H1 (cell line): ENCODE measurements around the gene CTNND2. TPM values are rescaled to one million over a fixed set of nuclear protein-coding genes. Genes with fewer than 3 reads are reported as not detected.

Experiments
- CTCF ChIA-PET: fragments of 300-600 bp; sonication (Branson Sonifier 250); formaldehyde crosslinking; loops from one replicate; lab custom pipeline; 2021; ENCODE audit not compliant: partially characterized antibody; lab: Charles Lee
- POLR2A ChIA-PET: fragments of 300-600 bp; sonication (Branson Sonifier 250); formaldehyde crosslinking; loops from one replicate; lab custom pipeline; 2021; ENCODE audit warnings: inconsistent platforms; ENCODE audit not compliant: partially characterized antibody; lab: Charles Lee
- DNase-seq, 2 experiments: peaks; one replicate each; pipeline versions ENCODE4 v3.0.0 to v3.0.0-alpha.2; 2010 to 2022; ENCODE audit warnings: low spot score in 2 of 2, low read depth in 1 of 2, mixed read lengths in 1 of 2
- FAIRE-seq: peaks from 2 replicates; lab custom pipeline; 2011; peaks lifted over from hg19 to GRCh38; lab: Jason Lieb, UNC
- H2AFZ ChIP-seq: 2 replicates; pipeline ENCODE4 v1.8.1; 2012; ENCODE audit warnings: low read length, inconsistent platforms
- H2AK5ac ChIP-seq: 2 replicates; pipeline ENCODE4 v1.6.1; 2013; ENCODE audit warnings: low read depth, low read length
- H2BK120ac ChIP-seq: replicated peaks from 2 replicates; pipeline ENCODE3; 2013; ENCODE audit warnings: low read depth, low read length, inconsistent platforms
- H2BK12ac ChIP-seq: 2 replicates; pipeline ENCODE4 v1.6.1; 2013; ENCODE audit warnings: low read depth, low read length
- H2BK15ac ChIP-seq: 2 replicates; pipeline ENCODE4 v1.6.1; 2013; ENCODE audit warnings: low read length
- H2BK20ac ChIP-seq: 2 replicates; pipeline ENCODE4 v1.6.1; 2013; ENCODE audit warnings: low read length
- H2BK5ac ChIP-seq: 2 replicates; pipeline ENCODE4 v1.6.1; 2013; ENCODE audit warnings: low read depth, low read length
- H3K14ac ChIP-seq: 2 replicates; pipeline ENCODE4 v1.6.1; 2013; ENCODE audit warnings: inconsistent platforms; ENCODE audit not compliant: insufficient read length
- H3K18ac ChIP-seq: 2 replicates; pipeline ENCODE4 v1.6.1; 2013; ENCODE audit warnings: low read length; ENCODE audit errors: extremely low read depth
- H3K23ac ChIP-seq: 2 replicates; pipeline ENCODE4 v1.6.1; 2013; ENCODE audit warnings: inconsistent platforms; ENCODE audit not compliant: insufficient read length
- H3K23me2 ChIP-seq: 2 replicates; pipeline ENCODE4 v1.6.1; 2013; ENCODE audit warnings: low read depth, low read length
- H3K27ac ChIP-seq: 2 replicates; pipeline ENCODE4 v1.6.1; 2011; ENCODE audit warnings: low read depth, low read length, inconsistent platforms
- H3K27me3 ChIP-seq, 4 experiments: replicated peaks in 1 of 4; 1 replicate in 1 of 4; 2 replicates in 3 of 4; pipeline versions ENCODE4 v1.6.1 to v1.8.1; 2011 to 2013; ENCODE audit warnings: low read length in 3 of 4, mild to moderate bottlenecking in 3 of 4, inconsistent platforms in 2 of 4, mixed read lengths in 2 of 4, moderate library complexity in 1 of 4; ENCODE audit not compliant: control insufficient read depth in 3 of 4, insufficient read depth in 3 of 4; ENCODE audit errors: extremely low read depth in 1 of 4
- H3K36me3 ChIP-seq, 4 experiments: 2 replicates each; pipeline versions ENCODE4 v1.6.1 to v1.8.1; 2011 to 2013; ENCODE audit warnings: mild to moderate bottlenecking in 4 of 4, low read length in 3 of 4, moderate library complexity in 2 of 4, control low read depth in 1 of 4, inconsistent platforms in 1 of 4; ENCODE audit not compliant: insufficient read depth in 4 of 4, control insufficient read depth in 2 of 4
- H3K4ac ChIP-seq: replicated peaks from 2 replicates; pipeline ENCODE3; 2013; ENCODE audit warnings: low read length, low read depth, mixed read lengths, inconsistent platforms; ENCODE audit not compliant: insufficient read length
- H3K4me1 ChIP-seq, 4 experiments: replicated peaks in 1 of 4; 1 replicate in 1 of 4; 2 replicates in 3 of 4; pipeline versions ENCODE4 v1.6.1 to v1.8.1; 2011 to 2013; ENCODE audit warnings: low read length in 3 of 4, inconsistent platforms in 2 of 4, mixed read lengths in 1 of 4; ENCODE audit not compliant: insufficient read depth in 4 of 4, control insufficient read depth in 3 of 4
- H3K4me2 ChIP-seq, 2 experiments: 2 replicates each; pipeline versions ENCODE4 v1.6.1 to v1.8.1; 2011 to 2013; ENCODE audit warnings: low read depth in 2 of 2, low read length in 2 of 2, control low read depth in 1 of 2, inconsistent platforms in 1 of 2, mild to moderate bottlenecking in 1 of 2; ENCODE audit not compliant: insufficient read depth in 1 of 2
- H3K4me3 ChIP-seq, 4 experiments: fragments of 200-600, 300-600 bp in 1 of 4; sonication (generic), shearing (Covaris generic), sonication (Bioruptor Twin) in 1 of 4; 2 replicates each; pipeline versions ENCODE4 v1.5.1 to v1.8.1; 2011 to 2016; ENCODE audit warnings: low read length in 4 of 4, low read depth in 3 of 4, control low read depth in 2 of 4, inconsistent platforms in 2 of 4, mild to moderate bottlenecking in 2 of 4, mixed read lengths in 1 of 4, moderate library complexity in 1 of 4; ENCODE audit not compliant: insufficient read depth in 2 of 4; ENCODE audit errors: extremely low read depth in 1 of 4
- H3K56ac ChIP-seq: replicated peaks from 2 replicates; pipeline ENCODE3; 2013; ENCODE audit warnings: low read depth, mild to moderate bottlenecking, mixed read lengths, low read length, inconsistent platforms; ENCODE audit not compliant: insufficient read length
- H3K79me1 ChIP-seq: 2 replicates; pipeline ENCODE4 v1.6.1; 2013; ENCODE audit warnings: low read depth, low read length, control low read depth
- H3K79me2 ChIP-seq, 2 experiments: 2 replicates each; pipeline versions ENCODE4 v1.6.1 to v1.8.1; 2012 to 2013; ENCODE audit warnings: low read length in 2 of 2, mild to moderate bottlenecking in 2 of 2, inconsistent platforms in 1 of 2; ENCODE audit not compliant: insufficient read depth in 2 of 2, control insufficient read depth in 1 of 2
- H3K9ac ChIP-seq, 4 experiments: replicated peaks in 1 of 4; 1 replicate in 1 of 4; 2 replicates in 3 of 4; pipeline versions ENCODE4 v1.6.1 to v1.8.1; 2011 to 2013; ENCODE audit warnings: low read depth in 3 of 4, low read length in 3 of 4, control low read depth in 2 of 4, mild to moderate bottlenecking in 2 of 4, moderate library complexity in 2 of 4, inconsistent platforms in 1 of 4; ENCODE audit errors: extremely low read depth in 1 of 4
- H3K9me3 ChIP-seq, 2 experiments: 2 replicates each; pipeline versions ENCODE4 v1.6.1 to v1.8.1; 2012 to 2013; ENCODE audit warnings: mild to moderate bottlenecking in 2 of 2, moderate library complexity in 2 of 2, control low read depth in 1 of 2, inconsistent platforms in 1 of 2, low read depth in 1 of 2, low read length in 1 of 2, mixed read lengths in 1 of 2; ENCODE audit not compliant: insufficient read depth in 2 of 2
- H4K20me1 ChIP-seq, 2 experiments: replicated peaks in 1 of 2; 2 replicates each; pipeline versions ENCODE3 to v1.8.1; 2011 to 2013; ENCODE audit warnings: inconsistent platforms in 2 of 2, low read length in 2 of 2, mild to moderate bottlenecking in 1 of 2; ENCODE audit not compliant: insufficient read depth in 2 of 2, control insufficient read depth in 1 of 2
- H4K5ac ChIP-seq: 2 replicates; pipeline ENCODE4 v1.6.1; 2013; ENCODE audit warnings: low read length, low read depth, mixed read lengths, inconsistent platforms; ENCODE audit not compliant: insufficient read length
- H4K8ac ChIP-seq: 2 replicates; pipeline ENCODE4 v1.8.0; 2013; ENCODE audit warnings: mild to moderate bottlenecking, moderate library complexity, low read length, inconsistent platforms; ENCODE audit not compliant: insufficient read depth; ENCODE audit errors: extremely low read depth
- H4K91ac ChIP-seq: replicated peaks from 2 replicates; pipeline ENCODE3; 2013; ENCODE audit warnings: low read length, mixed read lengths, inconsistent platforms; ENCODE audit not compliant: insufficient read length
- CEBPB ChIP-seq: IDR thresholded peaks from 2 replicates; pipeline ENCODE4 v1.6.1; 2012; ENCODE audit warnings: low read depth, low read length
- CREB1 ChIP-seq: IDR thresholded peaks from 2 replicates; pipeline ENCODE4 v1.6.1; 2012; ENCODE audit warnings: inconsistent platforms
- FOSL1 ChIP-seq: IDR thresholded peaks from 2 replicates; pipeline ENCODE4 v1.6.1; 2011; ENCODE audit warnings: mild to moderate bottlenecking, low read depth, low read length, moderate library complexity; ENCODE audit not compliant: insufficient read depth
- NANOG ChIP-seq: IDR thresholded peaks from 2 replicates; pipeline ENCODE4 v1.6.1; 2011; ENCODE audit warnings: low read length, low read depth, mild to moderate bottlenecking, inconsistent platforms; ENCODE audit not compliant: insufficient read depth, poor library complexity, severe bottlenecking
- NRF1 ChIP-seq: IDR thresholded peaks from 2 replicates; pipeline ENCODE4 v1.6.1; 2011; ENCODE audit warnings: mild to moderate bottlenecking, low read depth, low read length, improper control_type of control experiment
- RAD21 ChIP-seq, 2 experiments: IDR thresholded peaks in 1 of 2; conservative IDR thresholded peaks in 1 of 2; 2 replicates each; pipeline ENCODE4 v1.6.1; 2011; ENCODE audit warnings: low read depth in 2 of 2, low read length in 2 of 2, improper control_type of control experiment in 1 of 2, inconsistent platforms in 1 of 2, mild to moderate bottlenecking in 1 of 2, moderate library complexity in 1 of 2
- RBBP5 ChIP-seq: IDR thresholded peaks from 2 replicates; pipeline ENCODE4 v1.7.1; 2012; ENCODE audit warnings: low read depth, mild to moderate bottlenecking, inconsistent platforms, low read length, moderate library complexity, borderline replicate concordance
- RNF2 ChIP-seq: fragments of 200-900, 300-1000 bp; sonication (generic); IDR thresholded peaks from 2 replicates; pipeline ENCODE4 v1.7.1; 2016; ENCODE audit warnings: borderline replicate concordance, low read depth, mild to moderate bottlenecking, antibody characterized with exemption, low read length; ENCODE audit not compliant: poor library complexity, severe bottlenecking; ENCODE audit errors: missing control alignments
- RXRA ChIP-seq: IDR thresholded peaks from 2 replicates; pipeline ENCODE4 v1.6.1; 2011; ENCODE audit warnings: low read depth, mild to moderate bottlenecking, low read length, moderate library complexity; ENCODE audit not compliant: insufficient read depth
- SAP30 ChIP-seq: fragments of 300-600 bp; sonication (generic); IDR thresholded peaks from 2 replicates; pipeline ENCODE4 v1.7.1; 2012; ENCODE audit warnings: low read length, moderate library complexity, mild to moderate bottlenecking, inconsistent platforms; ENCODE audit not compliant: insufficient read depth, insufficient replicate concordance
- SP1 ChIP-seq: IDR thresholded peaks from 2 replicates; pipeline ENCODE4 v1.6.1; 2011; ENCODE audit warnings: low read depth, low read length
- SP2 ChIP-seq: IDR thresholded peaks from 2 replicates; pipeline ENCODE4 v1.6.1; 2012; ENCODE audit warnings: mild to moderate bottlenecking, low read length, inconsistent platforms
- SRF ChIP-seq: IDR thresholded peaks from 2 replicates; pipeline ENCODE4 v1.6.1; 2011; ENCODE audit warnings: mild to moderate bottlenecking, low read depth, low read length, moderate library complexity
- TBP ChIP-seq: IDR thresholded peaks from 2 replicates; pipeline ENCODE4 v1.6.1; 2011; ENCODE audit warnings: low read depth, low read length, improper control_type of control experiment
- ZNF274 ChIP-seq: IDR thresholded peaks from 2 replicates; pipeline ENCODE4 v1.7.0; 2012; ENCODE audit warnings: low read length, borderline replicate concordance; ENCODE audit errors: extremely low read depth
- WGBS, 2 experiments: shearing (Covaris generic) in 1 of 2; methylation state at CpG; one replicate each; pipeline versions ENCODE4 v1.1.6 to v1.1.7; 2013 to 2015; ENCODE audit warnings: low lambda C conversion rate in 2 of 2, mixed read lengths in 2 of 2, inconsistent platforms in 1 of 2, low coverage in 1 of 2, missing lambda C conversion rate in 1 of 2; ENCODE audit not compliant: insufficient replicate concordance in 2 of 2, insufficient coverage in 1 of 2, insufficient read length in 1 of 2; ENCODE audit errors: extremely low coverage in 1 of 2, missing lambda C conversion rate in 1 of 2; 5-methylcytosine and 5-hydroxymethylcytosine counted together
- polyA plus RNA-seq, 7 experiments: library from polyadenylated mRNA; depleted of rRNA in 3 of 7; stranded (reverse) in 5 of 7; unstranded in 2 of 7; fragments of >200 nt in 5 of 7; fragments of 200-250 nt in 2 of 7; gene quantifications; 1 replicate in 5 of 7; 2 replicates in 1 of 7; 4 replicates in 1 of 7; pipeline versions ENCODE4 v1.2.1 to v1.2.3, GENCODE V29; 2011 to 2013; ENCODE audit warnings: missing spikeins in 2 of 7, mixed read lengths in 2 of 7
- total RNA-seq: library from RNA; stranded (reverse); fragmentation: NEBNext Ultra II Directional; extraction: Animal tissue kit (Norgen Biotek cat#: 25700); gene quantifications from 2 replicates; pipeline ENCODE4 v1.2.1, GENCODE V29; 2021

The CTNND2 gene
- total and polyA plus RNA-seq, 2 of the 8 experiments (the other 6 are each of a cell fraction or from before 2014, with no cell fraction given) = 7.4 to 14.2 TPM

GRCh38 chr5:11197726-11198125 lies 706.5 kb downstream of the CTNND2 start:
- no peaks in the 10 kb centered on the region for H3K79me1 ChIP-seq
- DNase-seq = no peak
- no peak overlapping the region for H3K4ac ChIP-seq
- no peak overlapping the region for H4K5ac ChIP-seq
- WGBS, 2 experiments = 89% methylated on average over 4 of the region's 4 CpGs; no CpG with 5 or more reads in 1 of the 2 experiments
- no peak overlapping the region for H3K27ac ChIP-seq
- no peaks in the 10 kb centered on the region for H3K23me2 ChIP-seq
- no peak overlapping the region for H2BK12ac ChIP-seq
- H3K27me3 ChIP-seq = no peaks in the 10 kb centered on the region
- H3K79me2 ChIP-seq = no peaks in the 10 kb centered on the region
- H2BK15ac ChIP-seq = no peak overlapping the region
- POLR2A ChIA-PET = no interaction called here
- H4K91ac ChIP-seq = no peak overlapping the region
- no peak overlapping the region for H2BK5ac ChIP-seq
- no peak overlapping the region for H3K14ac ChIP-seq
- no peak overlapping the region for H4K8ac ChIP-seq
- H3K4me1 ChIP-seq = no peaks in the 10 kb centered on the region
- no peak overlapping the region for H3K4me3 ChIP-seq
- H3K56ac ChIP-seq = no peak overlapping the region
- H2AFZ ChIP-seq = no peak overlapping the region
- no peak for FAIRE-seq
- no peak overlapping the region for H2BK20ac ChIP-seq
- H3K23ac ChIP-seq = no peak overlapping the region
- H3K36me3 ChIP-seq = no peaks in the 10 kb centered on the region
- no peak overlapping the region for H3K9ac ChIP-seq
- no peak overlapping the region for H3K4me2 ChIP-seq
- no peak overlapping the region for H2AK5ac ChIP-seq
- no peaks in the 10 kb centered on the region for H4K20me1 ChIP-seq
- no peaks in the 10 kb centered on the region for H3K9me3 ChIP-seq
- CTCF ChIA-PET = interaction anchor here (1.1 kb wide), 1 partner anchor 210 kb away, joined by 4 read pairs; no protein-coding TSS in a partner anchor
- no peak overlapping the region for H3K18ac ChIP-seq
- no peak overlapping the region for H2BK120ac ChIP-seq
- no peak for TF ChIP-seq RBBP5
- TF ChIP-seq SAP30 = no peak
- TF ChIP-seq SRF = no peak
- TF ChIP-seq RNF2 = no peak
- no peak for TF ChIP-seq ZNF274
- TF ChIP-seq RXRA = no peak
- no peak for TF ChIP-seq NANOG
- TF ChIP-seq RAD21 (IDR thresholded peaks at IDR 0.05 in 1 of 2, conservative IDR thresholded peaks at IDR 0.05 in 1 of 2; ENCODE audit: low read depth in 2 of 2, low read length in 2 of 2) = no peak
- TF ChIP-seq CEBPB = no peak
- no peak for TF ChIP-seq TBP
- TF ChIP-seq NRF1 = no peak
- TF ChIP-seq SP1 = no peak
- TF ChIP-seq SP2 = no peak
- no peak for TF ChIP-seq FOSL1
- TF ChIP-seq CREB1 = no peak
